ENCODE results near the gene ADAMTS2.

- no peak for TF ChIP-seq CTCF (IDR thresholded peaks at IDR 0.05; ENCODE audit: low read length)
- no peak for TF ChIP-seq EZH2 (IDR thresholded peaks at IDR 0.05; ENCODE audit: borderline replicate concordance, low read length)
These were observed 35.2 kb upstream of the ADAMTS2 start for GRCh38 chr5:179380211-179381035.

Measured in OCI-LY1 (cell line).